ENCODE results near the gene TMOD2.
"Not testable (repeated sequence)": the region's sequence is repeated elsewhere in the genome, so short reads cannot be mapped to it uniquely, and the experiment has no call there.

The TMOD2 gene

GRCh38 chr15:51775967-51776816 is 24.8 kb downstream of the TMOD2 start:
- H3K27ac Mint-ChIP-seq: no peak overlapping the region
- peaks cover 5% of the 10 kb centered on the region for H3K4me1 Mint-ChIP-seq (ENCODE audit: low read depth)
- no peaks in the 10 kb centered on the region for H3K9me3 Mint-ChIP-seq (ENCODE audit: low read depth)
- no peak overlapping the region for H3K4me3 Mint-ChIP-seq
- H3K36me3 Mint-ChIP-seq: peaks cover 9% of the 10 kb centered on the region
- H3K27me3 Mint-ChIP-seq: no peaks in the 10 kb centered on the region

- Mint-ChIP-seq H3K27ac (no peak overlapping the region), H3K27me3 (no peaks in the 10 kb centered on the region), H3K9me3 (ENCODE audit: low read depth) (no peaks in the 10 kb centered on the region), H3K4me1 (ENCODE audit: low read depth) (peaks cover 5% of the 10 kb centered on the region), H3K4me3 (no peak overlapping the region), H3K36me3 (peaks cover 15% of the 10 kb centered on the region)
Observed at GRCh38 chr15:51776952-51777569, 25.7 kb downstream of the TMOD2 start.

GRCh38 chr15:51780636-51781035 is 29.2 kb downstream of the TMOD2 start:
- Mint-ChIP-seq H3K27me3 (no peaks in the 10 kb centered on the region), H3K4me3 (no peak overlapping the region), H3K36me3 (peaks cover 26% of the 10 kb centered on the region), H3K9me3 (ENCODE audit: low read depth) (no peaks in the 10 kb centered on the region), H3K27ac (no peak overlapping the region), H3K4me1 (ENCODE audit: low read depth) (peaks cover 5% of the 10 kb centered on the region)

GRCh38 chr15:51781506-51781905 is 30.1 kb downstream of the TMOD2 start:
- Mint-ChIP-seq H3K4me1 (ENCODE audit: low read depth) (no peaks in the 10 kb centered on the region), H3K27ac (no peak overlapping the region)

GRCh38 chr15:51782357-51782896 is 31.0 kb downstream of the TMOD2 start:
- no peaks in the 10 kb centered on the region for H3K4me1 Mint-ChIP-seq (ENCODE audit: low read depth)
- no peak overlapping the region for H3K4me3 Mint-ChIP-seq
- H3K9me3 Mint-ChIP-seq (ENCODE audit: low read depth): no peaks in the 10 kb centered on the region
- peaks cover 26% of the 10 kb centered on the region for H3K36me3 Mint-ChIP-seq
- H3K27ac Mint-ChIP-seq: no peak overlapping the region
- H3K27me3 Mint-ChIP-seq: no peaks in the 10 kb centered on the region

More at GRCh38 chr15:51781506-51781905, 30.1 kb downstream of the TMOD2 start:
- no peaks in the 10 kb centered on the region for H3K27me3 Mint-ChIP-seq
- peaks cover 26% of the 10 kb centered on the region for H3K36me3 Mint-ChIP-seq
- no peak overlapping the region for H3K4me3 Mint-ChIP-seq
- no peaks in the 10 kb centered on the region for H3K9me3 Mint-ChIP-seq (ENCODE audit: low read depth)

- Mint-ChIP-seq H3K4me1 (ENCODE audit: low read depth) (no peaks in the 10 kb centered on the region), H3K36me3 (peaks cover 31% of the 10 kb centered on the region), H3K27me3 (no peaks in the 10 kb centered on the region), H3K4me3 (no peak overlapping the region), H3K27ac (no peak overlapping the region), H3K9me3 (ENCODE audit: low read depth) (no peaks in the 10 kb centered on the region)
Observed at GRCh38 chr15:51783967-51784366, 32.6 kb downstream of the TMOD2 start.

GRCh38 chr15:51787130-51787529 is 35.7 kb downstream of the TMOD2 start:
- not testable (repeated sequence) for H3K9me3 Mint-ChIP-seq (ENCODE audit: low read depth); H3K27me3 Mint-ChIP-seq; H3K4me3 Mint-ChIP-seq; H3K4me1 Mint-ChIP-seq (ENCODE audit: low read depth); H3K27ac Mint-ChIP-seq
- peaks cover 18% of the 10 kb centered on the region for H3K36me3 Mint-ChIP-seq

- H3K36me3 Mint-ChIP-seq; H3K4me3 Mint-ChIP-seq; H3K27me3 Mint-ChIP-seq; H3K27ac Mint-ChIP-seq; H3K9me3 Mint-ChIP-seq (ENCODE audit: low read depth); H3K4me1 Mint-ChIP-seq (ENCODE audit: low read depth): not testable (repeated sequence)
Observed at GRCh38 chr15:51792474-51792873, 41.1 kb downstream of the TMOD2 start.

GRCh38 chr15:51793521-51794305 is 42.3 kb downstream of the TMOD2 start:
- H3K27ac Mint-ChIP-seq: no peak overlapping the region
- H3K9me3 Mint-ChIP-seq (ENCODE audit: low read depth): no peaks in the 10 kb centered on the region
- no peak overlapping the region for H3K4me3 Mint-ChIP-seq
- H3K36me3 Mint-ChIP-seq: peaks cover 7% of the 10 kb centered on the region
- H3K4me1 Mint-ChIP-seq (ENCODE audit: low read depth): no peaks in the 10 kb centered on the region
- no peaks in the 10 kb centered on the region for H3K27me3 Mint-ChIP-seq

GRCh38 chr15:51796847-51797401 is 45.5 kb downstream of the TMOD2 start:
- no peaks in the 10 kb centered on the region for H3K27me3 Mint-ChIP-seq
- no peak overlapping the region for H3K4me3 Mint-ChIP-seq
- no peaks in the 10 kb centered on the region for H3K9me3 Mint-ChIP-seq (ENCODE audit: low read depth)
- H3K27ac Mint-ChIP-seq: no peak overlapping the region
- no peaks in the 10 kb centered on the region for H3K4me1 Mint-ChIP-seq (ENCODE audit: low read depth)
- H3K36me3 Mint-ChIP-seq: peaks cover 8% of the 10 kb centered on the region

- no peaks in the 10 kb centered on the region for H3K9me3 Mint-ChIP-seq (ENCODE audit: low read depth)
- H3K36me3 Mint-ChIP-seq: peaks cover 6% of the 10 kb centered on the region
- H3K4me1 Mint-ChIP-seq (ENCODE audit: low read depth): no peaks in the 10 kb centered on the region
- H3K4me3 Mint-ChIP-seq: no peak overlapping the region
- H3K27me3 Mint-ChIP-seq: no peaks in the 10 kb centered on the region
- H3K27ac Mint-ChIP-seq: no peak overlapping the region
Observed at GRCh38 chr15:51798281-51798680, 46.9 kb downstream of the TMOD2 start.

GRCh38 chr15:51799282-51800252 is 48.2 kb downstream of the TMOD2 start:
- H3K9me3 Mint-ChIP-seq (ENCODE audit: low read depth): no peaks in the 10 kb centered on the region
- peaks cover 9% of the 10 kb centered on the region for H3K36me3 Mint-ChIP-seq
- no peaks in the 10 kb centered on the region for H3K27me3 Mint-ChIP-seq
- H3K4me1 Mint-ChIP-seq (ENCODE audit: low read depth): no peaks in the 10 kb centered on the region
- no peak overlapping the region for H3K27ac Mint-ChIP-seq
- no peak overlapping the region for H3K4me3 Mint-ChIP-seq

- Mint-ChIP-seq H3K27me3 (no peaks in the 10 kb centered on the region), H3K4me1 (ENCODE audit: low read depth) (no peaks in the 10 kb centered on the region), H3K4me3 (no peak overlapping the region), H3K27ac (no peak overlapping the region), H3K36me3 (peaks cover 10% of the 10 kb centered on the region), H3K9me3 (ENCODE audit: low read depth) (no peaks in the 10 kb centered on the region)
Observed at GRCh38 chr15:51801391-51801835, 50.0 kb downstream of the TMOD2 start.

GRCh38 chr15:51802593-51802992 is 51.2 kb downstream of the TMOD2 start:
- Mint-ChIP-seq H3K4me3 (no peak overlapping the region), H3K36me3 (peaks cover 17% of the 10 kb centered on the region), H3K9me3 (ENCODE audit: low read depth) (no peaks in the 10 kb centered on the region), H3K27me3 (no peaks in the 10 kb centered on the region), H3K4me1 (ENCODE audit: low read depth) (no peaks in the 10 kb centered on the region), H3K27ac (no peak overlapping the region)

All from activated naive CD8-positive, alpha-beta T cell (primary cell).